ENCODE measurements around the gene APBB2.

- TF ChIP-seq POLR2A (IDR thresholded peaks at IDR 0.05) (no peak), CTCF (IDR thresholded peaks at IDR 0.05) (no peak)
Observed at GRCh38 chr4:40992472-40993295, 221.7 kb downstream of the APBB2 start.
